Measurements from ENCODE around the gene STARD13.

- TF ChIP-seq, protein P1, sequence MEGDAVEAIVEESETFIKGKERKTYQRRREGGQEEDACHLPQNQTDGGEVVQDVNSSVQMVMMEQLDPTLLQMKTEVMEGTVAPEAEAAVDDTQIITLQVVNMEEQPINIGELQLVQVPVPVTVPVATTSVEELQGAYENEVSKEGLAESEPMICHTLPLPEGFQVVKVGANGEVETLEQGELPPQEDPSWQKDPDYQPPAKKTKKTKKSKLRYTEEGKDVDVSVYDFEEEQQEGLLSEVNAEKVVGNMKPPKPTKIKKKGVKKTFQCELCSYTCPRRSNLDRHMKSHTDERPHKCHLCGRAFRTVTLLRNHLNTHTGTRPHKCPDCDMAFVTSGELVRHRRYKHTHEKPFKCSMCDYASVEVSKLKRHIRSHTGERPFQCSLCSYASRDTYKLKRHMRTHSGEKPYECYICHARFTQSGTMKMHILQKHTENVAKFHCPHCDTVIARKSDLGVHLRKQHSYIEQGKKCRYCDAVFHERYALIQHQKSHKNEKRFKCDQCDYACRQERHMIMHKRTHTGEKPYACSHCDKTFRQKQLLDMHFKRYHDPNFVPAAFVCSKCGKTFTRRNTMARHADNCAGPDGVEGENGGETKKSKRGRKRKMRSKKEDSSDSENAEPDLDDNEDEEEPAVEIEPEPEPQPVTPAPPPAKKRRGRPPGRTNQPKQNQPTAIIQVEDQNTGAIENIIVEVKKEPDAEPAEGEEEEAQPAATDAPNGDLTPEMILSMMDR (IDR thresholded peaks at IDR 0.05): no peak
- TF ChIP-seq POLR2A (IDR thresholded peaks at IDR 0.05): no peak
Measured at GRCh38 chr13:33078263-33078662, 207.3 kb downstream of the STARD13 start.
